Uterus (tissue), 2 donors: Measurements from ENCODE around the gene RPS15.

Source experiments
- CTCF ChIP-seq, 4 experiments: fragments of 200-600 bp in 2 of 4; fragments of 450-650 bp in 2 of 4; sonication (generic) in 2 of 4; IDR thresholded peaks; one replicate each; pipeline ENCODE4 v1.5.1; 2016 to 2019; ENCODE audit warnings: antibody characterized with exemption in 4 of 4, mild to moderate bottlenecking in 2 of 4, moderate library complexity in 1 of 4
- POLR2A ChIP-seq, 2 donors: fragments of 450-650 bp; IDR thresholded peaks; one replicate each; pipeline ENCODE4 v1.6.1; 2016; ENCODE audit warnings: antibody characterized with exemption in 2 of 2, mild to moderate bottlenecking in 1 of 2, moderate library complexity in 1 of 2

- TF ChIP-seq POLR2A (IDR thresholded peaks at IDR 0.05) (no peak), CTCF (IDR thresholded peaks at IDR 0.05) (no peak)
Measured at GRCh38 chr19:1400281-1401137, 37.7 kb upstream of the RPS15 start.
